PC-9 (cell line): ENCODE data around the gene CXXC5.

Experiments used
- CTCF ChIP-seq: fragments of 200-600 bp; sonication (generic); conservative IDR thresholded peaks from 2 replicates; pipeline ENCODE4 v1.6.1; 2017; ENCODE audit warnings: mixed run types, antibody characterized with exemption, mild to moderate bottlenecking, moderate library complexity
- EZH2 ChIP-seq: fragments of 200-600 bp; sonication (generic); IDR thresholded peaks from 2 replicates; pipeline ENCODE4 v1.8.0; 2017; ENCODE audit warnings: antibody characterized with exemption, low read depth

GRCh38 chr5:139601429-139601828 is 46.7 kb upstream of the CXXC5 start:
- TF ChIP-seq CTCF (no peak), EZH2 (no peak)
